ENCODE results near the gene PLSCR4. TPM values are rescaled to one million over a fixed set of nuclear protein-coding genes. Genes with fewer than 3 reads are reported as not detected.

PLSCR4 gene
- total and polyA plus RNA-seq, 2 of the 8 experiments (the other 6 are each of a cell fraction or from before 2014, with no cell fraction given) = 1.8 to 2.9 TPM

- no peaks in the 10 kb centered on the region for H4K20me1 ChIP-seq (replicated peaks in 1 of 2; ENCODE audit: control insufficient read depth in 1 of 2, insufficient read depth in 2 of 2, low read length in 2 of 2)
- POLR2A ChIA-PET (ENCODE audit: partially characterized antibody) = no interaction called here
- no peak overlapping the region for H3K4me2 ChIP-seq (ENCODE audit: insufficient read depth in 1 of 2, low read depth in 2 of 2, low read length in 2 of 2)
- H3K14ac ChIP-seq (ENCODE audit: insufficient read length) = no peak overlapping the region
- FAIRE-seq (no peak), DNase-seq (ENCODE audit: low read depth in 1 of 2, low spot score in 2 of 2) (no peak)
- TF ChIP-seq RFX5 (IDR thresholded peaks at IDR 0.05; ENCODE audit: borderline replicate concordance, low read depth, low read length) = no peak
- TF ChIP-seq RAD21 (IDR thresholded peaks at IDR 0.05 in 1 of 2, conservative IDR thresholded peaks at IDR 0.05 in 1 of 2; ENCODE audit: low read depth in 2 of 2, low read length in 2 of 2) = no peak
- TF ChIP-seq RXRA (IDR thresholded peaks at IDR 0.05; ENCODE audit: insufficient read depth, low read depth, low read length) = no peak
- no peak for TF ChIP-seq KDM1A (IDR thresholded peaks at IDR 0.05; ENCODE audit: borderline replicate concordance, low read length)
- TF ChIP-seq HDAC6 (IDR thresholded peaks at IDR 0.05; ENCODE audit: low read depth, low read length) = no peak
- TF ChIP-seq ASH2L (IDR thresholded peaks at IDR 0.05; ENCODE audit: low read length) = no peak
- TF ChIP-seq BACH1 (IDR thresholded peaks at IDR 0.05; ENCODE audit: low read length) = no peak
- no peak for TF ChIP-seq SP1 (IDR thresholded peaks at IDR 0.05; ENCODE audit: low read depth, low read length)
- TF ChIP-seq CTBP2 (IDR thresholded peaks at IDR 0.05; ENCODE audit: borderline replicate concordance, insufficient read depth, insufficient read length, low read length) = no peak
- TF ChIP-seq, protein P1, sequence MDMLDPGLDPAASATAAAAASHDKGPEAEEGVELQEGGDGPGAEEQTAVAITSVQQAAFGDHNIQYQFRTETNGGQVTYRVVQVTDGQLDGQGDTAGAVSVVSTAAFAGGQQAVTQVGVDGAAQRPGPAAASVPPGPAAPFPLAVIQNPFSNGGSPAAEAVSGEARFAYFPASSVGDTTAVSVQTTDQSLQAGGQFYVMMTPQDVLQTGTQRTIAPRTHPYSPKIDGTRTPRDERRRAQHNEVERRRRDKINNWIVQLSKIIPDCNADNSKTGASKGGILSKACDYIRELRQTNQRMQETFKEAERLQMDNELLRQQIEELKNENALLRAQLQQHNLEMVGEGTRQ (IDR thresholded peaks at IDR 0.05; ENCODE audit: low read length) = no peak
- no peak for TF ChIP-seq KDM4A (IDR thresholded peaks at IDR 0.05; ENCODE audit: low read depth, low read length, severe bottlenecking)
- peaks cover 6% of the 10 kb centered on the region; the same call in 1 of the 2 replicates for H3K23me2 ChIP-seq (ENCODE audit: low read depth, low read length)
- H4K5ac ChIP-seq (ENCODE audit: insufficient read length, low read depth, low read length) = no peak overlapping the region
- H3K27ac ChIP-seq (ENCODE audit: low read depth, low read length) = no peak overlapping the region
- no peak overlapping the region for H2BK120ac ChIP-seq (replicated peaks; ENCODE audit: low read depth, low read length)
- no peak overlapping the region for H3K56ac ChIP-seq (replicated peaks; ENCODE audit: insufficient read length, low read depth, low read length)
- H2BK5ac ChIP-seq (ENCODE audit: low read depth, low read length) = no peak overlapping the region
- H3K4me1 ChIP-seq (replicated peaks in 1 of 4; ENCODE audit: control insufficient read depth in 3 of 4, insufficient read depth in 4 of 4, low read length in 3 of 4) = peaks cover 0 to 4% (median 1%) of the 10 kb centered on the region in 4 experiments; a peak in 2 of 7 replicates
- no peaks in the 10 kb centered on the region for H3K79me1 ChIP-seq (ENCODE audit: low read depth, low read length)
- WGBS, 2 experiments (ENCODE audit: extremely low coverage in 1 of 2, insufficient coverage in 1 of 2, insufficient read length in 1 of 2, insufficient replicate concordance in 2 of 2, low coverage in 1 of 2, low lambda C conversion rate in 2 of 2, missing lambda C conversion rate in 1 of 2) = 80% methylated on average over 2 of the region's 2 CpGs; no CpG with 5 or more reads in 1 of the 2 experiments
- H3K4me3 ChIP-seq (ENCODE audit: extremely low read depth in 1 of 4, insufficient read depth in 2 of 4, low read depth in 3 of 4, low read length in 4 of 4) = no peak overlapping the region
- H2AK5ac ChIP-seq (ENCODE audit: low read depth, low read length) = no peak overlapping the region
- H4K8ac ChIP-seq (ENCODE audit: extremely low read depth, insufficient read depth, low read length) = no peak overlapping the region
- CTCF ChIA-PET (ENCODE audit: partially characterized antibody) = interaction anchor here (1.2 to 1.6 kb wide), 5 partner anchors 11 to 101 kb away, joined by 3 to 8 read pairs (median 5); no protein-coding TSS in a partner anchor
- H3K9me3 ChIP-seq (ENCODE audit: insufficient read depth in 2 of 2, low read depth in 1 of 2, low read length in 1 of 2) = no peaks in the 10 kb centered on the region
- no peak overlapping the region for H2BK15ac ChIP-seq (ENCODE audit: low read length)
- no peak overlapping the region for H4K91ac ChIP-seq (replicated peaks; ENCODE audit: insufficient read length, low read length)
- no peak overlapping the region for H2BK12ac ChIP-seq (ENCODE audit: low read depth, low read length)
- no peak overlapping the region for H3K18ac ChIP-seq (ENCODE audit: extremely low read depth, low read length)
- no peaks in the 10 kb centered on the region for H3K36me3 ChIP-seq (ENCODE audit: control insufficient read depth in 2 of 4, insufficient read depth in 4 of 4, low read length in 3 of 4)
- H2AFZ ChIP-seq (ENCODE audit: low read length) = no peak overlapping the region
- H2BK20ac ChIP-seq (ENCODE audit: low read length) = no peak overlapping the region
- H3K79me2 ChIP-seq (ENCODE audit: control insufficient read depth in 1 of 2, insufficient read depth in 2 of 2, low read length in 2 of 2) = no peaks in the 10 kb centered on the region
- no peak overlapping the region for H3K23ac ChIP-seq (ENCODE audit: insufficient read length)
- H3K27me3 ChIP-seq (replicated peaks in 1 of 4; ENCODE audit: control insufficient read depth in 3 of 4, extremely low read depth in 1 of 4, insufficient read depth in 3 of 4, low read length in 3 of 4) = peaks cover 0 to 6% (median 1%) of the 10 kb centered on the region in 4 experiments; a peak in 3 of 7 replicates
- H3K9ac ChIP-seq (replicated peaks in 1 of 4; ENCODE audit: extremely low read depth in 1 of 4, low read depth in 3 of 4, low read length in 3 of 4) = no peak overlapping the region
- H3K4ac ChIP-seq (replicated peaks; ENCODE audit: insufficient read length, low read depth, low read length) = no peak overlapping the region
Observed at GRCh38 chr3:146165877-146166276, 85.0 kb downstream of the PLSCR4 start.
